ENCODE data around the gene ANKRD34A. TPM values are rescaled to one million over a fixed set of nuclear protein-coding genes. Genes with fewer than 3 reads are reported as not detected.

The ANKRD34A gene
- total and polyA plus RNA-seq, 2 of the 8 experiments (the other 6 are each of a cell fraction or from before 2014, with no cell fraction given) = 0.15 to 0.20 TPM

GRCh38 chr1:145959957-145960467 is 4.4 kb downstream of the ANKRD34A start:
- Histone ChIP-seq H3K14ac (ENCODE audit: insufficient read length) (no peak overlapping the region), H4K20me1 (replicated peaks in 1 of 2; ENCODE audit: control insufficient read depth in 1 of 2, insufficient read depth in 2 of 2, low read length in 2 of 2) (peaks cover 0 to 2% of the 10 kb centered on the region in 2 experiments), H2BK12ac (ENCODE audit: low read depth, low read length) (0 out of 2 replicates have a peak overlapping the region, but pooled peaks have one; percentile 28), H3K9ac (replicated peaks in 1 of 4; ENCODE audit: extremely low read depth in 1 of 4, low read depth in 3 of 4, low read length in 3 of 4) (no peak overlapping the region), H4K91ac (replicated peaks; ENCODE audit: insufficient read length, low read length) (no peak overlapping the region), H3K18ac (ENCODE audit: extremely low read depth, low read length) (no peak overlapping the region; the same call in 1 of the 2 replicates), H4K8ac (ENCODE audit: extremely low read depth, insufficient read depth, low read length) (no peak overlapping the region), H2BK15ac (ENCODE audit: low read length) (peak overlapping the region; percentile 3; the same call in 1 of the 2 replicates), H3K4me2 (ENCODE audit: insufficient read depth in 1 of 2, low read depth in 2 of 2, low read length in 2 of 2) (peak overlapping the region; percentile 93 to 98), H3K27ac (ENCODE audit: low read depth, low read length) (no peak overlapping the region), H4K5ac (ENCODE audit: insufficient read length, low read depth, low read length) (no peak overlapping the region), H3K56ac (replicated peaks; ENCODE audit: insufficient read length, low read depth, low read length) (no peak overlapping the region), H3K4ac (replicated peaks; ENCODE audit: insufficient read length, low read depth, low read length) (no peak overlapping the region), H3K79me1 (ENCODE audit: low read depth, low read length) (no peaks in the 10 kb centered on the region), H2AFZ (ENCODE audit: low read length) (peak overlapping the region; percentile 28; the same call in 1 of the 2 replicates), H3K9me3 (ENCODE audit: insufficient read depth in 2 of 2, low read depth in 1 of 2, low read length in 1 of 2) (no peaks in the 10 kb centered on the region), H3K4me1 (replicated peaks in 1 of 4; ENCODE audit: control insufficient read depth in 3 of 4, insufficient read depth in 4 of 4, low read length in 3 of 4) (peaks cover 0 to 20% (median 11%) of the 10 kb centered on the region in 4 experiments; a peak in 6 of 7 replicates), H3K27me3 (replicated peaks in 1 of 4; ENCODE audit: control insufficient read depth in 3 of 4, extremely low read depth in 1 of 4, insufficient read depth in 3 of 4, low read length in 3 of 4) (peaks cover 25 to 80% (median 67%) of the 10 kb centered on the region in 4 experiments), H3K36me3 (ENCODE audit: control insufficient read depth in 2 of 4, insufficient read depth in 4 of 4, low read length in 3 of 4) (no peaks in the 10 kb centered on the region), H3K4me3 (ENCODE audit: extremely low read depth in 1 of 4, insufficient read depth in 2 of 4, low read depth in 3 of 4, low read length in 4 of 4) (peak overlapping the region; percentile 56 to 85 (median 82)), H2AK5ac (ENCODE audit: low read depth, low read length) (no peak overlapping the region), H3K23ac (ENCODE audit: insufficient read length) (no peak overlapping the region), H2BK5ac (ENCODE audit: low read depth, low read length) (no peak overlapping the region), H2BK20ac (ENCODE audit: low read length) (no peak overlapping the region), H3K79me2 (ENCODE audit: control insufficient read depth in 1 of 2, insufficient read depth in 2 of 2, low read length in 2 of 2) (no peaks in the 10 kb centered on the region), H2BK120ac (replicated peaks; ENCODE audit: low read depth, low read length) (no peak overlapping the region), H3K23me2 (ENCODE audit: low read depth, low read length) (peaks cover 25% of the 10 kb centered on the region)
- ChIA-PET POLR2A (ENCODE audit: partially characterized antibody) (interaction anchor here (1.1 to 5.3 kb wide), 2 partner anchors 33 to 75 kb away, joined by 4 to 31 read pairs; partner anchors contain the start of gene RBM8A), CTCF (ENCODE audit: partially characterized antibody) (interaction anchor here (1.1 kb wide), 1 partner anchor 50 kb away, joined by 3 read pairs; the partner anchor contains the start of gene ITGA10)
- DNase-seq (ENCODE audit: low read depth in 1 of 2, low spot score in 2 of 2) (no peak), FAIRE-seq (no peak)
- 11% methylated on average over 12 of the region's 12 CpGs; no CpG with 5 or more reads in 1 of the 2 experiments for WGBS, 2 experiments (ENCODE audit: extremely low coverage in 1 of 2, insufficient coverage in 1 of 2, insufficient read length in 1 of 2, insufficient replicate concordance in 2 of 2, low coverage in 1 of 2, low lambda C conversion rate in 2 of 2, missing lambda C conversion rate in 1 of 2)
- TF ChIP-seq TBP (IDR thresholded peaks at IDR 0.05; ENCODE audit: low read depth, low read length) = no peak
- no peak for TF ChIP-seq RXRA (IDR thresholded peaks at IDR 0.05; ENCODE audit: insufficient read depth, low read depth, low read length)
- no peak for TF ChIP-seq TAF1 (IDR thresholded peaks at IDR 0.05; ENCODE audit: low read depth, low read length)
- TF ChIP-seq EZH2 (IDR thresholded peaks at IDR 0.05; ENCODE audit: low read depth, low read length, severe bottlenecking) = no peak
- TF ChIP-seq ATF3 (IDR thresholded peaks at IDR 0.05; ENCODE audit: insufficient read depth, low read depth, low read length) = no peak
- no peak for TF ChIP-seq SP1 (IDR thresholded peaks at IDR 0.05; ENCODE audit: low read depth, low read length)
- TF ChIP-seq TEAD4 (IDR thresholded peaks at IDR 0.05; ENCODE audit: low read depth, low read length) = no peak
- no peak for TF ChIP-seq CHD1 (IDR thresholded peaks at IDR 0.05; ENCODE audit: low read depth, low read length)
- no peak for TF ChIP-seq SIRT6 (IDR thresholded peaks at IDR 0.05; ENCODE audit: low read length)
- no peak for TF ChIP-seq POLR2AphosphoS5 (IDR thresholded peaks at IDR 0.05; ENCODE audit: low read depth, low read length)
- TF ChIP-seq YY1 (IDR thresholded peaks at IDR 0.05; ENCODE audit: low read depth, low read length) = no peak
- TF ChIP-seq PHF8 (conservative IDR thresholded peaks at IDR 0.05; ENCODE audit: low read depth, low read length) = no peak
- TF ChIP-seq BCL11A (IDR thresholded peaks at IDR 0.05; ENCODE audit: low read depth in 2 of 2, low read length in 2 of 2) = no peak
- no peak for TF ChIP-seq CBX8 (IDR thresholded peaks at IDR 0.05; ENCODE audit: borderline replicate concordance, low read depth, low read length)

All from H1 (cell line).